Subcutaneous adipose tissue (tissue), 4 donors: ENCODE data around the gene DCC. TPM values are rescaled to one million over a fixed set of nuclear protein-coding genes. Genes with fewer than 3 reads are reported as not detected.

Experiments used
- CTCF ChIP-seq: fragments of 450-650 bp; IDR thresholded peaks from one replicate; pipeline ENCODE4 v1.5.1; 2016; ENCODE audit warnings: low read depth, mild to moderate bottlenecking, control low read depth, antibody characterized with exemption, moderate library complexity
- total RNA-seq, 4 donors: library from RNA; depleted of rRNA; stranded (reverse); fragments of >200 nt; gene quantifications; one replicate each; pipeline ENCODE4 v1.1.0, GENCODE V29; 2016

The DCC gene
- total RNA-seq, 4 donors from 2014 or later = not detected

- no peak for TF ChIP-seq CTCF
Observed at GRCh38 chr18:53458944-53459580, 1119.1 kb downstream of the DCC start.

GRCh38 chr18:53467756-53468155, 1127.8 kb downstream of the DCC start:
- no peak for TF ChIP-seq CTCF

GRCh38 chr18:53472546-53472945, 1132.5 kb downstream of the DCC start:
- TF ChIP-seq CTCF = no peak

- TF ChIP-seq CTCF = no peak
Observed at GRCh38 chr18:53478155-53478554, 1138.2 kb downstream of the DCC start.

GRCh38 chr18:53486296-53486695, 1146.3 kb downstream of the DCC start:
- no peak for TF ChIP-seq CTCF

GRCh38 chr18:53489266-53489665, 1149.3 kb downstream of the DCC start:
- no peak for TF ChIP-seq CTCF

GRCh38 chr18:53490019-53490418, 1150.0 kb downstream of the DCC start:
- TF ChIP-seq CTCF = no peak
